ENCODE data around the gene TINAG.

Gene TINAG

GRCh38 chr6:54274383-54274782 is 33.9 kb upstream of the TINAG start:
- no peak for ATAC-seq
- no peak for TF ChIP-seq PPARA (CRISPR knock-in tag; IDR thresholded peaks at IDR 0.05; ENCODE audit: borderline replicate concordance)

- peak; percentile 70 for ATAC-seq
- TF ChIP-seq RARB (CRISPR knock-in tag; IDR thresholded peaks at IDR 0.05) (no peak), ZC3H10 (CRISPR knock-in tag; IDR thresholded peaks at IDR 0.05) (peak; percentile 73; the same call in 1 of the 2 replicates), TOX (CRISPR knock-in tag; IDR thresholded peaks at IDR 0.05; ENCODE audit: borderline replicate concordance) (peak; percentile 55; the same call in 1 of the 2 replicates)
These were observed 26.1 kb upstream of the TINAG start for GRCh38 chr6:54282186-54282585.

GRCh38 chr6:54284161-54284860 is 23.9 kb upstream of the TINAG start:
- ATAC-seq, result no peak

GRCh38 chr6:54285595-54285994 is 22.6 kb upstream of the TINAG start:
- TF ChIP-seq PPARA (CRISPR knock-in tag; IDR thresholded peaks at IDR 0.05; ENCODE audit: borderline replicate concordance) (no peak), RARB (CRISPR knock-in tag; IDR thresholded peaks at IDR 0.05) (no peak), PATZ1 (CRISPR knock-in tag; IDR thresholded peaks at IDR 0.05; ENCODE audit: borderline replicate concordance) (no peak), GLIS3 (CRISPR knock-in tag; IDR thresholded peaks at IDR 0.05) (no peak), SNAI2 (CRISPR knock-in tag; IDR thresholded peaks at IDR 0.05) (no peak), POU6F1 (CRISPR knock-in tag; IDR thresholded peaks at IDR 0.05; ENCODE audit: borderline replicate concordance, low read depth) (no peak), TSHZ2 (CRISPR knock-in tag; IDR thresholded peaks at IDR 0.05) (no peak), ZNF8 (CRISPR knock-in tag; IDR thresholded peaks at IDR 0.05) (no peak), ZNF565 (CRISPR knock-in tag; conservative IDR thresholded peaks at IDR 0.05; ENCODE audit: low read depth) (no peak), CSRNP3 (CRISPR knock-in tag; IDR thresholded peaks at IDR 0.05) (no peak), CREB5 (CRISPR knock-in tag; IDR thresholded peaks at IDR 0.05; ENCODE audit: low read depth) (no peak)
- peak; percentile 69 for ATAC-seq

More at GRCh38 chr6:54284161-54284860, 23.9 kb upstream of the TINAG start:
- TF ChIP-seq ISL1 (CRISPR knock-in tag; IDR thresholded peaks at IDR 0.05) (no peak), POU6F1 (CRISPR knock-in tag; IDR thresholded peaks at IDR 0.05; ENCODE audit: borderline replicate concordance, low read depth) (no peak), ZFP30 (CRISPR knock-in tag; IDR thresholded peaks at IDR 0.05) (no peak), CSDC2 (CRISPR knock-in tag; IDR thresholded peaks at IDR 0.05) (no peak), SNAI2 (CRISPR knock-in tag; IDR thresholded peaks at IDR 0.05) (no peak)

Measured in SK-N-SH treated with all-trans-retinoic acid at 6 μM for 48 hours (cell line).